Endothelial cell of hepatic sinusoid (primary cell): ENCODE data around the gene OLFM1.

Source experiments
- in situ Hi-C: cut with HindIII; loops from 2 replicates; pipeline ENCODE4 v1.10.0; 2017; ENCODE audit warnings: low sequenced_read_pairs

Gene OLFM1

DNA sequence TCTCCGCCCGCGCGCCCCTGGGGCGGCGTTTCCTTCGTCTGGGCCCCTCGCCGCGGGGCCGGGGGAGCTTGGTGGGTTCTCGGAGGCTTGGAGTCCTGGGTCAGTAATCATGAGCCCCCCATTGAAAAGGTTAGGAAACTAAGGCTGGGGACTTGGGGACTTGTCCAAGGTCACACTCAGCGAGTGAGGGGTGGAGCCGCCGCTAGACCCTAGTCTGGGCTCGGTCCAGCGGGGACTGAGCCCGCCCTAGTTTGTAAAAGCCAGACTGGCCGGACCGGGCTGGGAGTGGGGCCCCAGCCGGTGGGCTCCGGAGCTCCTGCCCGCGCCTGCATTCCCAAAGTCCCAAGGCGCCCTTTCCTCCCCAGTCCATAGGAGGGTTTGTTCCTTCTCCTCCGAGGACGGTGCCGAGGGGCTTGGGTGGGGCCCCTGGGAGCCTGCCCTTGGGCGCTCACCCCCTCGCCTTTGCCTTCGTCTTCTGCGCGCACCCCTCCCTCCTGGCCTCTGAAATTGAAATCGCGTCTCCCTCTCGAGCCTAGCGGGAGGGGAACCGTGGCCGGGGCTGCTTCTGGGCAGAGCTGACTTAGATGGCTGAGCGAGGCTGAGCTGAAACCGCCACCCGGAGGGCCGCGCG is 995 bp downstream of the OLFM1 start:
- in situ Hi-C loops: loop anchor here (5.0 kb wide), 1 partner anchor 324 kb away; no protein-coding TSS in a partner anchor

DNA sequence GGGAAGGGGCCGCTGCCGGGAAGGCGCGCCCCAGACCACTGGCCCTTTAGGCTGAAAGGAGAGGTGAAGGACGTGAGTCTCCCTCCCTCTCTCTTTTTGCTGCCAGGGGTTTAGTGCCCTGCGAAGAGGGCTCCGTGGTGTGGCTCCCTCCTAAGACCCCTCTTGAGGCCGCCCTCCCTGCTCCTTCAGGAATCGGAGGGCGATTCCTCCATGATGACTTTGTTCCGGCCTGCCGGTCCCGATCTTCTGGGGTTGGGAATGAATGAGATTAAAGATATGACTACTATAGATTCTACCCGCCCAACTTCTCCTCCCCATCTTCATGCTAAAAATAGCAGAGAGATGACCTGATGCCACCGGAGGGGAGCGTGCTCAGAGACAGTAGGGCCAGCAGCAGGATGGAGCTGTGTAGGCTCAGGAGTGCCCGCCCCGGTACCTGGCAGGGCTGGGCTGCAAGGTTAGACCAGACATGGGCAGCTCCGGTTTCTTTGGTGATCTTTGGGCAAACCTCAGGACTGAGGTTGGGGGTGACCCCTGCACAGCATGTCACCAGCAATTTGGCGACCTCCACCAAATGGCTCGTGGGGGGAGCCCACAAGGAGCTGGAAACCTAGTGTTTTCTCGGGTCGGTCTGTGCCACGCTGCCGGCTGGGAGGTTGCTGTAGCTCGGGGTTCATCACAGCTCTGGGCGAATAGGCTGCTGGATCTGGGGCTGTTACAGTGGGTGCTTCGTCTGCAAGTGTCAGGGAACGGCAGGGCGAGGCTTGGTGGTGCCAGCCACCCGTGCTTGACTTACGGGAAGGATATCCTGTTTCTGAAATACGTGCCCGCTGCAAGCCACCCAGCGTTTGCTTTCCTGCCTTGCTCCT is 1.7 kb downstream of the OLFM1 start:
- in situ Hi-C loops: loop anchor here (5.0 kb wide), 1 partner anchor 323 kb away; no protein-coding TSS in a partner anchor

- in situ Hi-C loops: loop anchor here (10.0 kb wide), 1 partner anchor 625 kb away; no protein-coding TSS in a partner anchor
Measured at GRCh38 chr9:135090081-135090480, 2.6 kb downstream of the OLFM1 start.

- in situ Hi-C loops: loop anchor here (10.0 kb wide), 1 partner anchor 624 kb away; no protein-coding TSS in a partner anchor
Measured at GRCh38 chr9:135090547-135090946, 3.1 kb downstream of the OLFM1 start.

DNA sequence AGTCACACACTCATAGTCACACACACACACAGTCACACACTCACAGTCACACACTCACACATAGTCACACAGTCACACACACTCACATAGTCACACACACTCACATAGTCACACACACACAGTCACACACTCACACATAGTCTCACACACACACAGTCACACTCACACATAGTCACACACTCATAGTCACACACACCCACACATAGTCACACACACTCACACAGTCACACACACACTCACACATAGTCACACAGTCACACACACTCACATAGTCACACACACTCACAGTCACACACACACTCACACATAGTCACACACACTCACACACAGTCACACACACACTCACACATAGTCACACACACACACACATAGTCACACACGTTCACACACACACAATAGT is 4.1 kb downstream of the OLFM1 start:
- in situ Hi-C loops: loop anchor here (10.0 kb wide), 1 partner anchor 623 kb away; no protein-coding TSS in a partner anchor

DNA sequence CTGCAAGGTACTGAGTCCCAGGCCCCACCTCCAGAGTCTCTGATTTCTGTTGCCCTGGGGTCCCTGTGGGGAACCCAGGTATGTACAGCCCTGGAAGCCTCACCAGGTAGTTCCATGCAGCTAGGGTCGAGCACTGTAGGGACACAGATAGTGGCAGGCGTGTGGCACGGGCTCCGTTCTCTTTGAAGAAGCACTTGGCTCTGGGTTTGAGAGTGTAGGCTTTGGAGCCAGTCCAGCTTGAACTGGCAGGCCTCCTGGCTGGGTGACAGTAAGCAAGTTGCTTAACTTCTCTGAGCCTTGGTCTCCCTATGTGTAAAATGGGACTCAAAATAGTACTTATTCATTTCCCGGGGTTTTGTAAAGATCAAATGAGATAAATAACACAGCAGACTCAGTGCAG is 5.6 kb downstream of the OLFM1 start:
- in situ Hi-C loops: loop anchor here (10.0 kb wide), 1 partner anchor 622 kb away; no protein-coding TSS in a partner anchor

DNA sequence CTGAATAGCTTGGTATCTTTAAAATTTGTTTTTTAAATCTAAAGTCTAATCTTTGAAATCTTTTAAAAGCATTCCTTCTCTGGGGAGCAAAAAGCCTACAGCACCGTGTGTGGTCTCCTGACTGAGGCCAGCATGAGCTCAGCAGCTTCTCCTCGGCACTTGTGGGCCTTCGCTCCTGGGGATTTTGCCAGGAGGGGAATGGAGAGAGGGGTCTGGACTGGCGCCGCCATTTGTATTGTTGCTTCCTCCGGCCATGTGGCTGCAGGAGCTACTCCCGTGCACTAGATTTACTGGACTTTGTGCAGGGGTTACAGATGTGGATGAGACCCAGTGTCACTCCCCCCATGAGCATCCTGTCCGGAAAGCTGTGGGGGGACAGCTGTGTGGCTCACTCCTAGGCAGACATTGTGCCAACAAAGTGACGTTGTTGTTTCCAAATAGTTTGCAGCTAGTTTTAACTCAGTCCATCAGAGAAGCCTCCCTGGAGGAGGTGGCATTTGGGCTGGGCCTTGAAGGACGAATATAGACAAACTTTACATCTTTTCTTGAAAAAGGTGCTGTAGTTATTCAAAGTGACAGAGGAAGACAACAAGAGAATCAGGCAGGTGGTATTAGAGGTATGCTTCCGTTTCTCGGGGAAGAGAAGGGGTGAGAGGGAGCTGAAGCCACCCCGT is 6.6 kb downstream of the OLFM1 start:
- in situ Hi-C loops: loop anchor here (10.0 kb wide), 1 partner anchor 621 kb away; no protein-coding TSS in a partner anchor

DNA sequence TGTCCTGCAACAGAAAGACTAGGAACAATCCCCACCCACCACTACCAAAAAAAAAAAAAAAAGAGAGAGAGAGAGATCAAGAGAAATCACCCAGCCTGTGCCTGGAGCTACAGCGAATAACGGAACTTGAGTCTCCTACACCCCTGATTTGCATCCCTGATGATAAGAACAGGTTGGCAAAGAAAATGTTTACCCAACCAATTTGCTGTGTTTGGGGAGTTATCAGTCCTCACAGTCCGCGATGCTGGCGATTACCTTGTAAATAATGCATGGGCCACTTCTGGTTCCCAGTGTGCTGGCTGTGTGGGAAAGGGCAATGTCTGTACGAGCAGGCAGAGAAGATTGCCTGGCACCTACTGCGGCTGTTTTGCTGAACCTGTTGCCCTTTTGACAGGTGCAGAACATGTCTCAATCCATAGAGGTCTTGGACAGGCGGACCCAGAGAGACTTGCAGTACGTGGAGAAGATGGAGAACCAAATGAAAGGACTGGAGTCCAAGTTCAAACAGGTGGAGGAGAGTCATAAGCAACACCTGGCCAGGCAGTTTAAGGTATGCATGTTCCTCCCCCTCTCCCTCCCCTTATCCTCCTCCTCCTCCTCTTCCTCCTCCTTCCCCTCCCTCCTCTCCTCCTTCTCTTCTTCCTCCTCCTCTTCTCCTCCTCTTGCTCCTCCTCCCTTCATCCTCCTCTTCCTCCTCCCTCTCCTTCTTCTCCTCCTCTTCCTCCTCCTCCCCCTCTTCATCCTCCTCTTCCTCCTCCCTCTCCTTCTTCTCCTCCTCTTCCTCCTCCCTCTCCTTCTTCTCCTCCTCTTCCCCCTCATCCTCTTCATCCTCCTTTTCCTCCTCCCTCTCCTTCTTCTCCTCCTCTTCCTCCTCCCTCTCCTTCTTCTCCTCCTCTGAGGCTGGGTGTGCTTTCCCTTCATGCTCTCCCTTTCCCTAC is 8.3 kb downstream of the OLFM1 start:
- in situ Hi-C loops: loop anchor here (10.0 kb wide), 1 partner anchor 619 kb away; no protein-coding TSS in a partner anchor

DNA sequence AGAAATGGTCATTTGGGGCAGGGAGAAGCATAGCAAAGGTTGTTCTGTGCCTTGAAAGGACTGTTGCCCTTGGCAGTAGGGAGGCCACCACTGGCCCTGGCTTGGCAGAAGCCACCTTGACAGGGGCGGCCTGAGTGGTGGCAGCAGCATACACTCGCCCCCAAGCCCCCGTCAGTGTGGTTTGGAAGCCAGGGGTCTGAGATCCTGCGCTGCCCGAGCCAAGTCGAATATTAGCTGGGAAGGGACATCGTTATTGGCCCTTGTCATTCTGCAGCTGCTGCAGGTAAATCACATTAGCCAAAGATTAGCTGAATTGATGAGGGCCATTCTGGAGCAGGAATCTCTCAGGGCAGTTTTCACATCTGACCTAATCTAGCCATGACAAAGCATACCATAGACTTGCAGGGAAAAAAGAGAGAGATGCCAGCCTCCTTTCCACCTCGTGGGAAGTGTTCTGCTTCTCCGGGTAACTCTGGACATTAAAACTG is 9.0 kb downstream of the OLFM1 start:
- in situ Hi-C loops: loop anchor here (10.0 kb wide), 1 partner anchor 618 kb away; no protein-coding TSS in a partner anchor

GRCh38 chr9:135098400-135099105 is 11.1 kb downstream of the OLFM1 start:
- in situ Hi-C loops: loop anchor here (10.0 kb wide), 1 partner anchor 616 kb away; no protein-coding TSS in a partner anchor

DNA sequence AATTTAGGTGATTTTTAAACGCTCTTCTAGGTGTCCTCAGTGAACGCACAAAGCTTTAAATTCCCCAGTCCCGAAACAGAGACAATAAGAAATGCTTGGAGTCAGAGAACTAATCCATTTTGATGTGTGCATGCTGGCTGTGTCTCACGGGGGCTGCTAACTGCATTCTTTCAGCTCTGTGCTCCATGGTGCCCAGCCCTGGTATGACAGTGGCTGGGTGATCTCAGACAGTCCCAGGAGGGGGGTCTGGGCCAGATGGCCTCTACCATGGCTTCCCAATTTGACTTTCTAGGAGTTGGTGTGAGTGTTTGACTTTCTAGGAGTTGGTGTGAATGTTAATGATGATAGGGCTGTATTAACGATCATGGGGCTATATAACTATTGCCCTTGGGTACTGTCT is 12.1 kb downstream of the OLFM1 start:
- in situ Hi-C loops: loop anchor here (10.0 kb wide), 1 partner anchor 615 kb away; no protein-coding TSS in a partner anchor

DNA sequence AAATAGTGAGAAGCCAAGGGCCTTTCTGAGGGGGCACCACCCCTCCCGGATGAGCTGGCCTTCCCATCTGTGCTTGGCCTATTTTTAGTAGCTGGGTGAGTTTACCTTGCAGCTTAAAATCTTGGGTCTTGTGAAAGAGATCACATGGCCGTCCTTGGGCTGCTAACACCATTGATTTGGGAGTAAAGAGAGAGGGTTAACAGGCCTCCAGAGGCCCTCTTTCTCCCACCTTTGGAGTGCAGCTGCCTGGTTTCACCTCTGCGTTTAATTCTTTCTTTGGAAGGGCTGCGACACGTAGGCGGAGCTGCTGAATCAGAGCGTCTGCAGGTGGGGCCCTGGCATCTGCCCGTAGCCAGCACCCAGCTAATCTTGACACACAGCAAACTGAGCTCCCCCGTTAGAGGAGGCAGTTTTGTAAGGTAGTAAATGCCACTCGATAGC is 12.8 kb downstream of the OLFM1 start:
- in situ Hi-C loops: no loop called here

DNA sequence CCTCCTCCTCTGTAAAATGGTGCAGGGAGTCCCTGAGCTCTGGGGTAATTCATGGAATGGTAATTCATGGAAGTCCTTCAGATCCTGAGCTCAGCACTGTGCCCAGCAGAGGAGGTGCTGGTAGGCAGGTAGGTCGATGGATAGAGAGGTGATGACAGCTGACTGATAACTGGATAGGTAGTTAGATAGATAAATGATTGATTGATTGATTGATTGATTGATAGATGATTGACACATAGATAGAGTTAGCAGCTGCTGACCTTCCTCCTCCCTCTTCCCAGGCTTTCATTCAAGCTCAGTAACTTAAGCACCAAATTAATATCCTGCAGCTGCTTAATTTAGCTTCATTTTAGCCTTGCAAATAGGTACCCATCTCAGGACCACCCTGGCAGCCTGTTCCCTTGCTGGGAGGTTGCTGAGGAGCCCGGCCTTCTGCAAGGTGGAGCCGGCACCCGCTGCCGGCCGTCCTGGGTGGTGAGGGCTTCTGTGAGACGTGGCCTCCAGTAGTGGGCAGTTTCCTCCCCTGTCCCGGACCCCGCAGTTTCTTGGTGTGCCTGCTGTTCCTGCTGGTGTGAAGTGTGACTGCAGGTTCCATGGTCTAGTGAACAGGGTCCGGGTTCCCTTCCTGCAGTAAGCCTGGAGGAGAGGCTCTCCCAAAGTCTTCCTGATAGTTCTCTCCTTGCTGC is 13.4 kb downstream of the OLFM1 start:
- in situ Hi-C loops: no loop called here

GRCh38 chr9:135101486-135101885 is 14.0 kb downstream of the OLFM1 start:
- in situ Hi-C loops: no loop called here

GRCh38 chr9:135101926-135102325 is 14.5 kb downstream of the OLFM1 start:
- in situ Hi-C loops: no loop called here

- in situ Hi-C loops: no loop called here
Measured at GRCh38 chr9:135102331-135102730, 14.9 kb downstream of the OLFM1 start.

DNA sequence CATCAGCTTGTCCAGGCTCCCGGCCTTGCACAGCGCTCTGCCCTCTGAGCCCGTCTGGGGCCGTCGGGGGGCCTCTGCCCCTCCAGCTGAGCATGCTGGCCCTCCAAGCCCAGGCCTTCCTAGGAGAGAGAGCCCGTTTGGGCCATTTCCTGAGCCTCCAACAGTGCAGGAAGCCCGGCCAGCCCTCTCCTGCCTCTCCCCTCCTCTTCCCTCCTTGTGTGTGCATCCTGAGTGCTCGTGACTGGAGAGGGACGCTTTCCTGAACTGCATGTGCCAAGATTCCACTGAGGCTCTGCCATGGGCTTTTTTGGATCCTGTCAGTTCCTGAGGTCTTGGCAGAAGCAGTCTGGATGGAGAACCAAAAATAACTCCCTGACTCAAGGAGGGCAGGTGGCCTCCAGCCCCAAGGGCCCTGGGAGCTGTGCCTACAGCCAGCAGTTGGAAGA is 15.6 kb downstream of the OLFM1 start:
- in situ Hi-C loops: no loop called here

DNA sequence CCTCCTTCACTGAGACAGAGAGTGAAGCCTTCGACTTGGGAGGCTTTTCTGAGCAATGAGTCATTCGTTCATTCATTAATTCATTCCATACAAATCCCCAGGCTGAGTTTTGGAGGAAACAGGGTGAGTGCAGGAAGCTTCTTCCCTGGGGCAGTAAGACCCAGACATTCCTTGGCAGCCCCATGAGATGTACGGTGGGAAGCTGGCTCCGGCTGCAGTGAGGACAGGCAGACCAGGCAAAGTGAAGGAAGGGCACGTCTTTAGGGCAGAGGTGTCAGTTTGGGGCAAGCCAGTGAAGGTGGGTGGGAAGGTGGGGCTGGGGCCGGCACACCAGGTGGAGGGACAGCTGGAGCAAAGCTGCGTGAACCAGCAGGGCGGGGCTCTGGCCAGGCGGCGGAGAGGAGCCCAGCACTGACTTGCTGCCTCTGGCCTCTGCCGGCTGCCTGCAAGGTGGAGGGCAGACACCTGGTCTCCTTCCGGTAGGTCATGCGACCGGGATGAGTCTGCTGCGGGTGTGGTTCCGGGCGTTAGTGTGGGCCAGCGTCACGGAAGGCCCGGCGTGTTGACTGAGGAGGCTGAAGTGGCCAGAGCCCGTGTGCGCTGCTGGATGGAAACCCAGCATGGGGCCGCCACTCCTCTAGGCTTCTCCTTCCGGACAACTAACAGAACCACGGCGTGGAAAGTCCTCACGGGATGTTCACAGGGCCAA is 16.6 kb downstream of the OLFM1 start:
- in situ Hi-C loops: no loop called here
